Measurements from ENCODE around the gene CDC45. TPM values are rescaled to one million over a fixed set of nuclear protein-coding genes. Genes with fewer than 3 reads are reported as not detected.

Gene CDC45
- total and polyA plus RNA-seq, 2 of the 13 experiments (the other 11 are each of a cell fraction or from before 2014, with no cell fraction given) = 14.4 to 36.3 TPM

DNA sequence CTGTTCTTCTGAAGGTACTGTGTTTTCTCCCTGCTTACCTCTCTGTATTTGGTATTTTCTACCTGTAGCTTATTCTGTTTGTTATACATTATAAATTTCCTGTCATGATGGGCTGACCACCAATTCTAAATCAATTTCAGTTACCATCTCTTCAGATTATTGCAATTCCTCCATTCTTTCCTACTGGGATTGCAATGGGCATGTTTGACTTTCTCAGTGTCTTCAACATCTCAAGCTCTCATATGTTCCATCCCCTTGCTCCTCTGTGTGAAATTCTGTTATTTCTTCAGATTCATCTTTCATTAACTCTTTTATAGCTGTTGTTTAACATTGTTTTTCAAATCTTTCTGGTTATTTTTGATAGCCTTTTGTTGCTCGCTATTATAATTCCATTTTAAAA is 16.7 kb upstream of the CDC45 start:
- Histone ChIP-seq H2AFZ (ENCODE audit: low read length) (no peak overlapping the region), H3K79me2 (ENCODE audit: insufficient read depth, low read length) (no peaks in the 10 kb centered on the region), H3K4me1 (ENCODE audit: insufficient read depth, low read length) (no peaks in the 10 kb centered on the region), H3K27me3 (ENCODE audit: control insufficient read depth in 1 of 2, insufficient read depth in 2 of 2, low read length in 2 of 2) (no peaks in the 10 kb centered on the region), H4K20me1 (ENCODE audit: insufficient read depth, low read length) (no peaks in the 10 kb centered on the region), H3K4me3 (replicated peaks in 1 of 3; ENCODE audit: insufficient read depth in 1 of 3, low read depth in 2 of 3, low read length in 3 of 3) (no peak overlapping the region), H3K27ac (ENCODE audit: extremely low read length, insufficient read depth, low read length) (no peak overlapping the region), H3K9me3 (ENCODE audit: low read length) (no peaks in the 10 kb centered on the region), H3K9ac (ENCODE audit: insufficient read depth, low read depth, low read length) (no peak overlapping the region), H3K4me2 (ENCODE audit: low read depth, low read length) (no peak overlapping the region), H3K36me3 (replicated peaks in 1 of 2; ENCODE audit: control insufficient read depth in 1 of 2, insufficient read depth in 2 of 2, low read length in 2 of 2) (peaks cover 20 to 50% of the 10 kb centered on the region in 2 experiments; a peak in 4 of 5 replicates)
- FAIRE-seq = no peak
- intact Hi-C loops (cut with micrococcal nuclease; ENCODE audit: unreplicated experiment) (no loop called here), in situ Hi-C loops (cut with HindIII; ENCODE audit: extremely low pct_ligation_motif_present, low pct_unique_long_range_greater_than_20kb) (no loop called here)
- DNase-seq (ENCODE audit: low spot score) = no peak
- ATAC-seq = no peak
- no TSS peak for BruUV-seq (replicated peaks)
- CTCF ChIA-PET (ENCODE audit: low intra/inter-chr PET ratio, low total read pairs) = no interaction called here
- TF ChIP-seq ATRX (CRISPR knock-in tag; IDR thresholded peaks at IDR 0.05; ENCODE audit: borderline replicate concordance) (no peak), ZMYM4 (CRISPR knock-in tag; IDR thresholded peaks at IDR 0.05) (no peak)
- TF ChIP-seq, protein P1, sequence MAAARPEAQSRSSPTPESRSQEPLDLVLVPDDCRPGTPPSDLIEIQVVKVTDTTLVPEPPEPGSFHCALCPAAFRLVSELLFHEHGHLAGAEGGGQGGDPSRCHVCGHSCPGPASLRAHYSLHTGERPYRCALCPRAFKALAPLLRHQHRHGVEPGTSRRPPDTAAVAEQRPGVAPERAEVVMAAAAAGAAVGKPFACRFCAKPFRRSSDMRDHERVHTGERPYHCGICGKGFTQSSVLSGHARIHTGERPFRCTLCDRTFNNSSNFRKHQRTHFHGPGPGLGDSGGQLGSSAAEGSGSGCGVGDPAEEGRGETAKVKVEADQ (CRISPR knock-in tag; IDR thresholded peaks at IDR 0.05; ENCODE audit: borderline replicate concordance) = no peak
- POLR2A ChIA-PET = no interaction called here
- WGBS (ENCODE audit: low lambda C conversion rate) = 100% methylated on average over 1 of the region's 1 CpG

DNA sequence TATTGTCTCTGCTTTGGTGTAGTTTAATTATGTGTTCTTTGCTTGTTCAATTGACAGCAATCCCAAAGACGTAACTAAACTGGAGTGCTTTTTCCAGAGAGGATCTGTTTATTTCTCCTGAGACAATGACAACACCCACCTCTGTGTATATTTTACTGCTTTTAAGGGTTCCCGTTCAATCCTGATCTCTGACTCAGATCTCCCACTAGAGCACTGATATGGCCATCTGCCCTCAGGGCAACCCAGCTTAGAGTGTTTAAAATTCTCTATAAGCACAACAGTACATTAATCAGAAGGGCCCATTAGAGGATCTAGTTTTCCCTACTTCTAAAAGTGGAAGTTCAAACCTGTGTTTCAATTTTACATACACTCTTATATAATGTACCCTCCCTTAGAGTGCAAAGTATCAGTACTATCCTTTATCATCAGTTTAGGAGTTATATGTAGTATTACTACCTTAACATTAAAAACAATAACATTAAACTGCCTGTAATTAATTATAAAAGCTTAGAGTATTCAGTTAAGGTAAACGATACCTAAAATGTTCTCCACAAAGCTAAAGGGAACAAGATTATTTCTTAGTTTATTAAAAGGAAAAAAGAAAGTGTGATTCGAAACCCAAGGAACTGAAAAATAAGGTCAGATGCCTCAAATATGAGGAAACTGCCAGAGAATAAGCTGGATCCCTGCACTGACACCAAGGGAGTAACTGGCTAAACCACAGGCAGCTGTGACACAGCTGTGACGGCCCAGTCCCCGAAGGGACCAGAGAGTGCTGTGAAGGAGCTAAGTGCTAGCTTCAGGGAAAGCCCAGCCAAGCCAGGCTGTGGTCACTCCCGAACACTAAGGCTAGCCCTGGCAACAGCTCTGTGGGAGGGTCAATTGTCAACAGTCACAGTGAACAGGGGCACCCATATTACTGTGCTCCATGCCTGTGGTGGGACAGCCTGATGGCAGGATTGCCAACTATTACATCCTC is 15.9 kb upstream of the CDC45 start:
- ChIA-PET POLR2A (no interaction called here), CTCF (ENCODE audit: low intra/inter-chr PET ratio, low total read pairs) (no interaction called here)
- no peak overlapping the region for H3K27ac ChIP-seq (ENCODE audit: extremely low read length, insufficient read depth, low read length)
- ATAC-seq (no peak), DNase-seq (ENCODE audit: low spot score) (no peak), FAIRE-seq (no peak)
- in situ Hi-C loops (cut with HindIII; ENCODE audit: extremely low pct_ligation_motif_present, low pct_unique_long_range_greater_than_20kb) = no loop called here
- H3K36me3 ChIP-seq (replicated peaks in 1 of 2; ENCODE audit: control insufficient read depth in 1 of 2, insufficient read depth in 2 of 2, low read length in 2 of 2) = peaks cover 24 to 56% of the 10 kb centered on the region in 2 experiments; a peak in 4 of 5 replicates
- no peak overlapping the region for H3K4me3 ChIP-seq (replicated peaks in 1 of 3; ENCODE audit: insufficient read depth in 1 of 3, low read depth in 2 of 3, low read length in 3 of 3)
- no peaks in the 10 kb centered on the region for H3K9me3 ChIP-seq (ENCODE audit: low read length)
- H3K79me2 ChIP-seq (ENCODE audit: insufficient read depth, low read length) = no peaks in the 10 kb centered on the region
- H3K27me3 ChIP-seq (ENCODE audit: control insufficient read depth in 1 of 2, insufficient read depth in 2 of 2, low read length in 2 of 2) = no peaks in the 10 kb centered on the region
- H4K20me1 ChIP-seq (ENCODE audit: insufficient read depth, low read length) = no peaks in the 10 kb centered on the region
- WGBS (ENCODE audit: low lambda C conversion rate) = 84% methylated on average over 7 of the region's 7 CpGs
- H3K9ac ChIP-seq (ENCODE audit: insufficient read depth, low read depth, low read length) = no peak overlapping the region
- no peaks in the 10 kb centered on the region for H3K4me1 ChIP-seq (ENCODE audit: insufficient read depth, low read length)
- intact Hi-C loops (cut with micrococcal nuclease; ENCODE audit: unreplicated experiment) = no loop called here
- H2AFZ ChIP-seq (ENCODE audit: low read length) = no peak overlapping the region
- no peak overlapping the region for H3K4me2 ChIP-seq (ENCODE audit: low read depth, low read length)
- no TSS peak for BruUV-seq (replicated peaks)
- TF ChIP-seq JARID2 (CRISPR knock-in tag; IDR thresholded peaks at IDR 0.05; ENCODE audit: insufficient replicate concordance) = no peak
- no peak for TF ChIP-seq ZNF850 (CRISPR knock-in tag; conservative IDR thresholded peaks at IDR 0.05)
- TF ChIP-seq PCBP2 (optimal IDR thresholded peaks at IDR 0.05; ENCODE audit: low read depth, low read length, poor library complexity, severe bottlenecking) = no peak
- TF ChIP-seq ERF (CRISPR knock-in tag; IDR thresholded peaks at IDR 0.05) = no peak
- no peak for TF ChIP-seq ZNF264 (CRISPR knock-in tag; IDR thresholded peaks at IDR 0.05)
- TF ChIP-seq ZNF83 (CRISPR knock-in tag; IDR thresholded peaks at IDR 0.05; ENCODE audit: borderline replicate concordance) = no peak
- TF ChIP-seq ZNF780A (CRISPR knock-in tag; IDR thresholded peaks at IDR 0.05) = no peak
- no peak for TF ChIP-seq ZNF781 (CRISPR knock-in tag; IDR thresholded peaks at IDR 0.05; ENCODE audit: borderline replicate concordance, not compliant biosample characterization)
- no peak for TF ChIP-seq MTA3 (CRISPR knock-in tag; IDR thresholded peaks at IDR 0.05)
- TF ChIP-seq EZH2 (conservative IDR thresholded peaks at IDR 0.05; ENCODE audit: low read depth, low read length) = no peak
- TF ChIP-seq, protein P2, sequence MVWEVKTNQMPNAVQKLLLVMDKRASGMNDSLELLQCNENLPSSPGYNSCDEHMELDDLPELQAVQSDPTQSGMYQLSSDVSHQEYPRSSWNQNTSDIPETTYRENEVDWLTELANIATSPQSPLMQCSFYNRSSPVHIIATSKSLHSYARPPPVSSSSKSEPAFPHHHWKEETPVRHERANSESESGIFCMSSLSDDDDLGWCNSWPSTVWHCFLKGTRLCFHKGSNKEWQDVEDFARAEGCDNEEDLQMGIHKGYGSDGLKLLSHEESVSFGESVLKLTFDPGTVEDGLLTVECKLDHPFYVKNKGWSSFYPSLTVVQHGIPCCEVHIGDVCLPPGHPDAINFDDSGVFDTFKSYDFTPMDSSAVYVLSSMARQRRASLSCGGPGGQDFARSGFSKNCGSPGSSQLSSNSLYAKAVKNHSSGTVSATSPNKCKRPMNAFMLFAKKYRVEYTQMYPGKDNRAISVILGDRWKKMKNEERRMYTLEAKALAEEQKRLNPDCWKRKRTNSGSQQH (CRISPR knock-in tag; IDR thresholded peaks at IDR 0.05; ENCODE audit: low read depth) = no peak
- no peak for TF ChIP-seq SCMH1 (CRISPR knock-in tag; IDR thresholded peaks at IDR 0.05; ENCODE audit: borderline replicate concordance)
- TF ChIP-seq ZNF703 (CRISPR knock-in tag; IDR thresholded peaks at IDR 0.05; ENCODE audit: borderline replicate concordance) = no peak

Measured in HepG2 (cell line).